Pancreas (tissue), 10 donors: ENCODE measurements around the gene IRF2BP2. TPM values are rescaled to one million over a fixed set of nuclear protein-coding genes. Genes with fewer than 3 reads are reported as not detected.

Experiments
- ATAC-seq, 4 donors: fragments of 200-7000 bp; cut with Tn5 transposase; one replicate each; pipeline versions ENCODE4 v1.8.0 to v1.9.1; 2020; ENCODE audit warnings: mild to moderate bottlenecking in 4 of 4, moderate library complexity in 4 of 4
- DNase-seq, 6 donors: peaks; one replicate each; pipeline ENCODE4 v3.0.0-alpha.2; 2020
- FAIRE-seq: peaks from 2 replicates; lab custom pipeline; 2012; peaks lifted over from hg19 to GRCh38; lab: Jason Lieb, UNC
- H3K27ac ChIP-seq, 4 donors: fragments of 200-600 bp; sonication (generic); 1 replicate in 3 of 4; 2 replicates in 1 of 4; pipeline versions ENCODE4 v1.5.0 to v1.8.0; 2020
- H3K27me3 ChIP-seq, 4 donors: fragments of 200-600 bp; one replicate each; pipeline ENCODE4 v1.8.0; 2021
- H3K36me3 ChIP-seq, 3 donors: fragments of 200-600 bp; sonication (generic) in 1 of 3; one replicate each; pipeline versions ENCODE4 v1.5.0 to v1.8.0; 2020 to 2021
- H3K4me1 ChIP-seq, 3 donors: fragments of 200-600 bp; one replicate each; pipeline ENCODE4 v1.8.0; 2021
- H3K4me3 ChIP-seq, 4 donors: fragments of 200-600 bp; sonication (generic) in 2 of 4; one replicate each; pipeline versions ENCODE4 v1.5.0 to v1.8.0; 2020 to 2021
- H3K9me3 ChIP-seq, 4 donors: fragments of 200-600 bp; one replicate each; pipeline ENCODE4 v1.8.0; 2021
- WGBS, 2 donors: extraction: QIAGEN DNeasy Blood & Tissue Kit; methylation state at CpG; one replicate each; pipeline ENCODE4 v1.1.7; 2013; 5-methylcytosine and 5-hydroxymethylcytosine counted together
- intact Hi-C, 3 donors: fragments of 100-400 bp; cut with DNase I; formaldehyde crosslinking; loops; one replicate each; pipeline versions ENCODE4 v1.11.1 to v1.14.2; 2022
- polyA plus RNA-seq, 2 donors: library from polyadenylated mRNA; stranded (reverse); fragments of 200-250 nt; gene quantifications; one replicate each; pipeline ENCODE4 v1.2.3, GENCODE V29; 2013
- total RNA-seq, 6 donors: library from RNA; stranded (reverse); fragmentation: NEBNext Ultra II Directional in 4 of 6; extraction: Animal tissue kit (Norgen Biotek cat#: 25700) in 4 of 6; gene quantifications; one replicate each; pipeline versions ENCODE4 v1.2.1 to v1.2.4, GENCODE V29; 2021 to 2023
- TF ChIP-seq, protein P1 (sequence below), 4 donors: fragments of 200-600 bp; sonication (generic) in 3 of 4; IDR thresholded peaks; one replicate each; pipeline versions ENCODE4 v1.5.0 to v1.8.0; 2021; ENCODE audit warnings: antibody characterized with exemption in 4 of 4
- donor health status: healthy with polysubstance abuse.
- donor health status: DM: no; HTN: no; CAD: no; lungs with moderate emphysema.
- donor health status: DM: no; HTN: no; CAD: no.
- donor health status: control.
- donor health status: control.
- donor health status: Bipolar disorder and iron deficiency.
- donor health status: DM: yes; HTN: yes; CAD: no.
- donor health status: DM: no; HTN: no; CAD: no.
- donor health status: DM: no; HTN: no; CAD: no.
- donor health status: DM: yes; HTN: yes; CAD: no.

Gene IRF2BP2
- total and polyA plus RNA-seq, 8 donors, result 47.0 to 95.6 (median 57.7) TPM

DNA sequence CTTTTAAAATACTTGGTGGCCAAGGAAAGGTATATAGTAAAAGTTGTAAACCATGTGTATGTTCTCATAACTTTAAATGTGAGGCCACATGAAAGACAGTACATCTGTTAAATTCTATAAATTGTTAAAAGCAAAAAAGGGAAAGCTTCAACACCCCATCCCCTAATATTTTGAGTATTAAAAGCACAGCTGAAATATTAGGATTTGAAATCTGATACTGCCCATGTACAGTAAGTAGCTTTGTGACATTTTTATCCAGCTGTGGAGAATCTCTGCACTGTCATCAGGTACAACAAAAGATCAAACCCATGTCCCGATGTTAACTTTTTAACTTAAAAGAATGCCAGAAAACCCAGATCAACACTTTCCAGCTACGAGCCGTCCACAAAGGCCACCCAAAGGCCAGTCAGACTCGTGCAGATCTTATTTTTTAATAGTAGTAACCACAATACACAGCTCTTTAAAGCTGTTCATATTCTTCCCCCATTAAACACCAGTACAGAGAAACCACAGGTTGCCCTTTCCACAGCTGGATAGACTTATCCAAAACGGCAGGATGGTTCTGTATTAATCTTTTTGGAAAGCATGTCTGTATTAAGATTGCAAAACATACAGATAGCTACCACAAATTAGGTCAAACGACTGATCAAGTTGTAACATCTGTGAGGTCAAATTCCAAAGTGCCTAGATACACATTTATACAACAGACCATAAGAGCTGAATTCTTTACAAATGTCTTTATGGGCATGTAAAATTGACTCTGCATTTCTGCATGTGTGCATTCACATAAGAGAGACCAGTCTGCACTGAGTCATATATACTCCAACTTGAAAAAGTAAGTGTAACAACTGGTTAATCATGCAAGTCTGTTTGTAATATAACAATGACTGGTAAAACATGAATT lies 5.2 kb downstream of the IRF2BP2 start:
- WGBS, 2 donors, result 0 to 1% methylated on average over 6 of the region's 6 CpGs
- H3K27me3 ChIP-seq, result no peaks in the 10 kb centered on the region
- H3K36me3 ChIP-seq, result peaks cover 0 to 23% (median 13%) of the 10 kb centered on the region in 3 donors
- TF ChIP-seq, protein P1, sequence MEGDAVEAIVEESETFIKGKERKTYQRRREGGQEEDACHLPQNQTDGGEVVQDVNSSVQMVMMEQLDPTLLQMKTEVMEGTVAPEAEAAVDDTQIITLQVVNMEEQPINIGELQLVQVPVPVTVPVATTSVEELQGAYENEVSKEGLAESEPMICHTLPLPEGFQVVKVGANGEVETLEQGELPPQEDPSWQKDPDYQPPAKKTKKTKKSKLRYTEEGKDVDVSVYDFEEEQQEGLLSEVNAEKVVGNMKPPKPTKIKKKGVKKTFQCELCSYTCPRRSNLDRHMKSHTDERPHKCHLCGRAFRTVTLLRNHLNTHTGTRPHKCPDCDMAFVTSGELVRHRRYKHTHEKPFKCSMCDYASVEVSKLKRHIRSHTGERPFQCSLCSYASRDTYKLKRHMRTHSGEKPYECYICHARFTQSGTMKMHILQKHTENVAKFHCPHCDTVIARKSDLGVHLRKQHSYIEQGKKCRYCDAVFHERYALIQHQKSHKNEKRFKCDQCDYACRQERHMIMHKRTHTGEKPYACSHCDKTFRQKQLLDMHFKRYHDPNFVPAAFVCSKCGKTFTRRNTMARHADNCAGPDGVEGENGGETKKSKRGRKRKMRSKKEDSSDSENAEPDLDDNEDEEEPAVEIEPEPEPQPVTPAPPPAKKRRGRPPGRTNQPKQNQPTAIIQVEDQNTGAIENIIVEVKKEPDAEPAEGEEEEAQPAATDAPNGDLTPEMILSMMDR (IDR thresholded peaks at IDR 0.05), result no peak
- DNase-seq, result no peak
- peak overlapping the region; percentile 92 to 99 (median 98) for H3K27ac ChIP-seq
- ATAC-seq, result no peak
- no peaks in the 10 kb centered on the region for H3K9me3 ChIP-seq
- H3K4me3 ChIP-seq, result peak overlapping the region; percentile 8 to 96 (median 62)
- peaks cover 25 to 36% (median 28%) of the 10 kb centered on the region in 3 donors for H3K4me1 ChIP-seq
- intact Hi-C loops, result loop anchor here in 2 of 3 donors (5.0 to 10.0 kb wide), 2 partner anchors 118 to 470 kb away; no protein-coding TSS in a partner anchor
- FAIRE-seq, result no peak

DNA sequence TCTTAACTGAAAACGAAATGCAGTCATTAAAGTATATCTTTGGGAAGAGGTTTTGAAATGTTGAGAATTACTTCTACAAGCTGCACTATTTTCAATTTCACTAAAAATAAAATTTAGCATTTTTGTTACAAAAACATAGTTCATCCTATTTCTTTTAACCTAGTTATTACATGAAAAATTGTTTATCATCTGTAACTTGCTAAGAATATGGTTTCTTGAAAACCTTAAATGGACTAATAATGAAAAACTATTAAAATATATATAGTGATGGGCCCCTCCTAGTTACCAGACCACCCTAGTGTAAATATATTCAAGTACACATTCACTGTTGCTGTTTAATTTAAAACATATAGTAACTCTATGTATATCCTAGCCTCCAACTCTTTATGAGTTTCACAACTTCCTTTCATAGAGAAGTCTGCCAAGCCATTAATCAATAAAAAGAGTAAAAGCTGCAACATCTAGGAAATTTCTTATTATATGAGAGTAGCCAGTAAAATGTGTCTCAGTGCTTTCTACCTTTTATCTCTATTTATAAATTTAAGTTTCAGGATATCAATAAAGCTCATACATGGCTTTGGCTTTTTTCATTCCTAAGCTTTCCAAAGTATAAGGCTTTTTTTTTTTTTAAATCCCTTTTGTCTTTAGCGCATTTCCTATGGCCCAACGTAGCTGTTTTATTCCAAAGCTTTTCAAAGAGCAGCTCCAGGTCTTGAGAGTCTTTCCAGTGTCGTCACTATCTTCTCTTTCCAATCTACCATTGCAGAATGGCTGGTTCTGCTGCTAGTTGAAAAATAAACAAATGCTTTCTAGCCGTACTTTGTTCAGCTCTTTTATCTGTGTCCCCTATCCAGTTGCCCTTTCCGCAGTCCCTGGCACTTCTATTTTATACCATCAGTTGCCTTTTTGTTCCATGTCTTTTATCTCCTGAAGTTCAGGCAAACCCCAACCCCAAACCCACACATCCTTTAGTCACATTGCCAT lies 6.5 kb downstream of the IRF2BP2 start:
- DNase-seq (no peak), FAIRE-seq (no peak), ATAC-seq (no peak)
- Histone ChIP-seq H3K27ac (peak overlapping the region; percentile 68 to 99 (median 98)), H3K36me3 (peaks cover 0 to 20% (median 13%) of the 10 kb centered on the region in 3 donors), H3K9me3 (no peaks in the 10 kb centered on the region), H3K27me3 (no peaks in the 10 kb centered on the region), H3K4me1 (peaks cover 33 to 44% (median 38%) of the 10 kb centered on the region in 3 donors), H3K4me3 (peak overlapping the region in 3 of 4 donors; percentile 46 to 96 (median 79))
- intact Hi-C loops, result loop anchor here in 1 of 3 donors (10.0 kb wide), 1 partner anchor 471 kb away; no protein-coding TSS in a partner anchor
- WGBS, 2 donors, result 1% methylated on average over 6 of the region's 6 CpGs
- TF ChIP-seq, protein P1 (IDR thresholded peaks at IDR 0.05), result no peak

DNA sequence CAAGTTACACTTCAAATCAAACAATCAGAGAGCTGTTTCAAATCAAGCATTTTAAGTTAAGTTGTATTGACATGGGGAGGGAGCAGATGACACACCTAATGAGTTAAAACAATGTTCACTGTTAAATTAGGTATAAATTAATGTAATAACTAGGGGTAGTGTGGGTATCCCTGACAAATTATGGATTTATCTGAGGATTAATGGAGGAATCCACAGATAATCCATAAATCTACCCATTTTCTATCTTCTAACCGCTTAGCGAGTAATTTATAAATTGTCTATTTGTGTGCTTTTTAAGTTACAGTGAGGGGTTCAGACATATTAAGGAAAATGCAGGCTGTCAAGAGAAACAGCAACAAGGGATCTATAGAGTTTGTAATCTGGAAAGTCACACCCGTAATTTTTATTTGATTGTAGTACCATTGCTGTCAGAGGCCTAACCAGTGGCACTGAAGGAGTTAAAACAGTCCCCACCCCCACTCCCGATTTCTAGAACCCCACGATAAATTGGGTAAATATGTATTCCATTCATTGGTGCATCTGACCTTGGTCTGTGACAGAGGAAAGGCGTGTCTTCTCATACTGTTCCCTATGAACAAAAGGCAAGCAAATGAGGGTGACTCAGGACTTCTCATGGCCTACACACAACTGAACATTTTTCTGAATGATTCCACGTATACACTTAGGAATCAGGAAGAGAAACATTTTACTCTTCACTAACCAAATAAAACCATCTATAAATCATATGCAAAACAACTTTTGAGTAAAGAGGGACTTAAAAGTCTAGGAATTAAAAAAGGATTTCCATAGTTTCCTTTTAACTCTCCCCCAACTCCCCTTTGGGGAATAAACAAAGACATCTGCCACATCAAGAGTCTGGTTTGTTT lies 7.4 kb downstream of the IRF2BP2 start:
- peak; percentile 17 to 47 (median 30) for ATAC-seq
- WGBS, 2 donors, result 19 to 25% methylated on average over 7 of the region's 7 CpGs
- peak overlapping the region in 2 of 4 donors; percentile 79 to 96 for H3K4me3 ChIP-seq

More for the DNA sequence above, 7.4 kb downstream of the IRF2BP2 start:
- H3K36me3 ChIP-seq, result peaks cover 0 to 16% (median 13%) of the 10 kb centered on the region in 3 donors
- H3K4me1 ChIP-seq, result peaks cover 33 to 45% (median 38%) of the 10 kb centered on the region in 3 donors
- DNase-seq, result peak in 3 of 6 donors; percentile 51 to 55 (median 55)
- H3K27ac ChIP-seq, result peak overlapping the region; percentile 68 to 99 (median 98)
- intact Hi-C loops, result loop anchor here in 1 of 3 donors (10.0 kb wide), 1 partner anchor 472 kb away; no protein-coding TSS in a partner anchor
- peak; percentile 93 for FAIRE-seq
- TF ChIP-seq, protein P1 (IDR thresholded peaks at IDR 0.05), result no peak
- no peaks in the 10 kb centered on the region for H3K27me3 ChIP-seq
- no peaks in the 10 kb centered on the region for H3K9me3 ChIP-seq
